Peyer's patch (tissue), 4 donors: Measurements from ENCODE around the gene PDE6A.

ENCODE experiments used
- POLR2A ChIP-seq, 2 donors: fragments of 450-650 bp; IDR thresholded peaks; one replicate each; pipeline ENCODE4 v1.5.1; 2017; ENCODE audit warnings: antibody characterized with exemption in 2 of 2, mild to moderate bottlenecking in 2 of 2, moderate library complexity in 2 of 2
- TF ChIP-seq, protein P1 (sequence below), 6 experiments: fragments of 450-650 bp in 4 of 6; fragments of 200-600 bp in 2 of 6; sonication (generic) in 1 of 6; IDR thresholded peaks; one replicate each; pipeline ENCODE4 v1.5.1; 2017 to 2019; ENCODE audit warnings: antibody characterized with exemption in 6 of 6, mild to moderate bottlenecking in 3 of 6, moderate library complexity in 1 of 6

- TF ChIP-seq, protein P1, sequence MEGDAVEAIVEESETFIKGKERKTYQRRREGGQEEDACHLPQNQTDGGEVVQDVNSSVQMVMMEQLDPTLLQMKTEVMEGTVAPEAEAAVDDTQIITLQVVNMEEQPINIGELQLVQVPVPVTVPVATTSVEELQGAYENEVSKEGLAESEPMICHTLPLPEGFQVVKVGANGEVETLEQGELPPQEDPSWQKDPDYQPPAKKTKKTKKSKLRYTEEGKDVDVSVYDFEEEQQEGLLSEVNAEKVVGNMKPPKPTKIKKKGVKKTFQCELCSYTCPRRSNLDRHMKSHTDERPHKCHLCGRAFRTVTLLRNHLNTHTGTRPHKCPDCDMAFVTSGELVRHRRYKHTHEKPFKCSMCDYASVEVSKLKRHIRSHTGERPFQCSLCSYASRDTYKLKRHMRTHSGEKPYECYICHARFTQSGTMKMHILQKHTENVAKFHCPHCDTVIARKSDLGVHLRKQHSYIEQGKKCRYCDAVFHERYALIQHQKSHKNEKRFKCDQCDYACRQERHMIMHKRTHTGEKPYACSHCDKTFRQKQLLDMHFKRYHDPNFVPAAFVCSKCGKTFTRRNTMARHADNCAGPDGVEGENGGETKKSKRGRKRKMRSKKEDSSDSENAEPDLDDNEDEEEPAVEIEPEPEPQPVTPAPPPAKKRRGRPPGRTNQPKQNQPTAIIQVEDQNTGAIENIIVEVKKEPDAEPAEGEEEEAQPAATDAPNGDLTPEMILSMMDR (IDR thresholded peaks at IDR 0.05): no peak
- TF ChIP-seq POLR2A (IDR thresholded peaks at IDR 0.05): no peak
Observed at GRCh38 chr5:149892594-149892993, 52.0 kb downstream of the PDE6A start.
